Stimulated activated CD8-positive, alpha-beta memory T cell treated with anti-CD3 and anti-CD28 coated beads, Interleukin-4, amount 100 ng/mL, for 48 hours (primary cell): Measurements from ENCODE around the gene PDIK1L.
"Not testable (repeated sequence)": the region's sequence is repeated elsewhere in the genome, so short reads cannot be mapped to it uniquely, and the experiment has no call there.

Source experiments
- DNase-seq: peaks from one replicate; pipeline ENCODE4 v3.0.0-alpha.2; 2020

The PDIK1L gene

GRCh38 chr1:26092422-26092821 is 19.2 kb upstream of the PDIK1L start:
- DNase-seq: no peak

GRCh38 chr1:26093569-26093968 is 18.1 kb upstream of the PDIK1L start:
- DNase-seq: not testable (repeated sequence)

- DNase-seq: no peak
Observed at GRCh38 chr1:26094076-26094669, 17.5 kb upstream of the PDIK1L start.

GRCh38 chr1:26094677-26095383 is 16.8 kb upstream of the PDIK1L start:
- no peak for DNase-seq

GRCh38 chr1:26096471-26096870 is 15.2 kb upstream of the PDIK1L start:
- no peak for DNase-seq

GRCh38 chr1:26097696-26098095 is 13.9 kb upstream of the PDIK1L start:
- DNase-seq: no peak

GRCh38 chr1:26098602-26099001 is 13.0 kb upstream of the PDIK1L start:
- DNase-seq: no peak

- DNase-seq: no peak
Observed at GRCh38 chr1:26099780-26100179, 11.8 kb upstream of the PDIK1L start.

- not testable (repeated sequence) for DNase-seq
Observed at GRCh38 chr1:26100204-26100603, 11.4 kb upstream of the PDIK1L start.

GRCh38 chr1:26102119-26102518 is 9.5 kb upstream of the PDIK1L start:
- DNase-seq: no peak

GRCh38 chr1:26102526-26102925 is 9.1 kb upstream of the PDIK1L start:
- no peak for DNase-seq

GRCh38 chr1:26105226-26105548 is 6.4 kb upstream of the PDIK1L start:
- not testable (repeated sequence) for DNase-seq

- no peak for DNase-seq
Observed at GRCh38 chr1:26109229-26110164, 2.1 kb upstream of the PDIK1L start.

GRCh38 chr1:26110731-26111529 is 694 bp upstream of the PDIK1L start:
- peak; percentile 79 for DNase-seq

- no peak for DNase-seq
Observed at GRCh38 chr1:26112407-26112775, 767 bp downstream of the PDIK1L start.

- no peak for DNase-seq
Observed at GRCh38 chr1:26114165-26114927, 2.7 kb downstream of the PDIK1L start.

- no peak for DNase-seq
Observed at GRCh38 chr1:26119892-26120608, 8.4 kb downstream of the PDIK1L start.

GRCh38 chr1:26121854-26122773 is 10.5 kb downstream of the PDIK1L start:
- no peak for DNase-seq

GRCh38 chr1:26122988-26123973 is 11.7 kb downstream of the PDIK1L start:
- no peak for DNase-seq
